HepG2 (cell line): Measurements from ENCODE around the gene SYCP2L. TPM values are rescaled to one million over a fixed set of nuclear protein-coding genes. Genes with fewer than 3 reads are reported as not detected.

Source experiments
- ATAC-seq: fragments of 200-7000 bp; cut with Tn5 transposase; 3 replicates; pipeline ENCODE4 v1.9.1; 2020; ENCODE audit warnings: mild to moderate bottlenecking, moderate library complexity
- BruUV-seq: library from RNA; stranded (reverse); fragments of 400-500 nt; replicated peaks from 2 replicates; lab custom pipeline; 2021; lab: Mats Ljungman, UMichigan
- CTCF ChIA-PET: fragments of 300-600 bp; formaldehyde crosslinking; extraction: SDS; loops from one replicate; lab custom pipeline; 2021; ENCODE audit warnings: low total read pairs, inconsistent platforms, low intra/inter-chr PET ratio; lab: Yijun Ruan, JAX
- POLR2A ChIA-PET: fragments of 350-600 bp; sonication (Branson Sonifier 250); formaldehyde crosslinking; loops from one replicate; lab custom pipeline; 2020; ENCODE audit warnings: antibody characterized with exemption, inconsistent platforms; lab: Yijun Ruan, JAX
- DNase-seq: peaks from one replicate; pipeline ENCODE4 v3.0.0-alpha.2; 2015; ENCODE audit warnings: low spot score
- FAIRE-seq: peaks from 3 replicates; lab custom pipeline; 2011; peaks lifted over from hg19 to GRCh38; lab: Jason Lieb, UNC
- H2AFZ ChIP-seq: one replicate; pipeline ENCODE4 v1.6.1; 2011; ENCODE audit warnings: low read length, inconsistent platforms
- H3K27ac ChIP-seq: fragments of 300-600 bp; 3 replicates; pipeline ENCODE4 v1.8.0; 2011; ENCODE audit warnings: mixed run types, mild to moderate bottlenecking, mixed read lengths, low read length, inconsistent platforms; ENCODE audit not compliant: insufficient read depth; ENCODE audit errors: extremely low read length
- H3K27me3 ChIP-seq, 2 experiments: fragments of 200-600 bp in 1 of 2; 2 replicates in 1 of 2; 3 replicates in 1 of 2; pipeline versions ENCODE4 v1.6.0 to v1.8.0; 2011; ENCODE audit warnings: low read length in 2 of 2, mild to moderate bottlenecking in 2 of 2, moderate library complexity in 2 of 2, inconsistent platforms in 1 of 2; ENCODE audit not compliant: insufficient read depth in 2 of 2, control insufficient read depth in 1 of 2
- H3K36me3 ChIP-seq, 2 experiments: fragments of 200-600 bp in 1 of 2; replicated peaks in 1 of 2; 2 replicates in 1 of 2; 3 replicates in 1 of 2; pipeline versions ENCODE4 v1.5.1 to v1.8.0; 2011; ENCODE audit warnings: low read length in 2 of 2, inconsistent platforms in 1 of 2; ENCODE audit not compliant: insufficient read depth in 2 of 2, control insufficient read depth in 1 of 2
- H3K4me1 ChIP-seq: 2 replicates; pipeline ENCODE4 v1.5.1; 2012; ENCODE audit warnings: low read length, inconsistent platforms; ENCODE audit not compliant: insufficient read depth
- H3K4me2 ChIP-seq: 2 replicates; pipeline ENCODE4 v1.6.0; 2011; ENCODE audit warnings: low read depth, low read length, inconsistent platforms
- H3K4me3 ChIP-seq, 3 experiments: fragments of 200-600 bp in 1 of 3; sonication (generic), shearing (Covaris generic) in 1 of 3; replicated peaks in 1 of 3; 2 replicates each; pipeline ENCODE4 v1.5.1; 2011 to 2016; ENCODE audit warnings: low read length in 3 of 3, inconsistent platforms in 2 of 3, low read depth in 2 of 3, mild to moderate bottlenecking in 2 of 3, control low read depth in 1 of 3, mixed read lengths in 1 of 3; ENCODE audit not compliant: insufficient read depth in 1 of 3
- H3K79me2 ChIP-seq: one replicate; pipeline ENCODE4 v1.6.1; 2011; ENCODE audit warnings: low read length, inconsistent platforms; ENCODE audit not compliant: insufficient read depth
- H3K9ac ChIP-seq: 2 replicates; pipeline ENCODE4 v1.6.0; 2011; ENCODE audit warnings: mild to moderate bottlenecking, low read depth, low read length, inconsistent platforms; ENCODE audit not compliant: insufficient read depth
- H3K9me3 ChIP-seq: 2 replicates; pipeline ENCODE4 v1.5.1; 2012; ENCODE audit warnings: mild to moderate bottlenecking, low read length
- H4K20me1 ChIP-seq: 2 replicates; pipeline ENCODE4 v1.6.0; 2011; ENCODE audit warnings: inconsistent platforms, mild to moderate bottlenecking, low read length, moderate library complexity; ENCODE audit not compliant: insufficient read depth
- GLMP ChIP-seq: sonication (generic); formaldehyde crosslinking; IDR thresholded peaks from 2 replicates; pipeline ENCODE4 v1.9.0; 2021; ENCODE audit warnings: missing genetic modification reagents, mild to moderate bottlenecking, borderline replicate concordance
- HDAC6 ChIP-seq: fragments of 200-600 bp; sonication (generic); IDR thresholded peaks from 2 replicates; pipeline ENCODE4 v1.7.0; 2017; ENCODE audit warnings: mild to moderate bottlenecking, antibody characterized with exemption, low read length, low read depth
- NFAT5 ChIP-seq: sonication (generic); formaldehyde crosslinking; IDR thresholded peaks from 2 replicates; pipeline ENCODE4 v1.4.0; 2020; ENCODE audit warnings: missing genetic modification reagents
- PAWR ChIP-seq: sonication (generic); formaldehyde crosslinking; IDR thresholded peaks from 2 replicates; pipeline ENCODE4 v1.4.0; 2020; ENCODE audit warnings: missing genetic modification reagents, mild to moderate bottlenecking, borderline replicate concordance
- PCBP2 ChIP-seq: fragments of 200-400 bp; formaldehyde crosslinking; optimal IDR thresholded peaks from 2 replicates; pipeline ENCODE3; 2018; ENCODE audit warnings: low read length, low read depth; ENCODE audit not compliant: poor library complexity, severe bottlenecking
- SP2 ChIP-seq: sonication (generic); formaldehyde crosslinking; IDR thresholded peaks from 2 replicates; pipeline ENCODE4 v1.5.1; 2020; ENCODE audit warnings: mild to moderate bottlenecking, missing genetic modification reagents
- STAT6 ChIP-seq: sonication (generic); formaldehyde crosslinking; IDR thresholded peaks from 2 replicates; pipeline ENCODE4 v1.4.0; 2020; ENCODE audit warnings: missing genetic modification reagents, mild to moderate bottlenecking, borderline replicate concordance
- ZFP91 ChIP-seq: sonication (generic); formaldehyde crosslinking; IDR thresholded peaks from 2 replicates; pipeline ENCODE4 v1.9.0; 2022; ENCODE audit warnings: missing genetic modification reagents, mild to moderate bottlenecking, borderline replicate concordance
- ZNF224 ChIP-seq: sonication (generic); formaldehyde crosslinking; IDR thresholded peaks from 2 replicates; pipeline ENCODE4 v1.5.0; 2020; ENCODE audit warnings: mild to moderate bottlenecking, missing genetic modification reagents
- ZNF256 ChIP-seq: sonication (generic); formaldehyde crosslinking; conservative IDR thresholded peaks from 2 replicates; pipeline ENCODE4 v1.4.0; 2020; ENCODE audit warnings: missing genetic modification reagents
- ZNF775 ChIP-seq: sonication (generic); formaldehyde crosslinking; IDR thresholded peaks from 2 replicates; pipeline ENCODE4 v1.4.0; 2020; ENCODE audit warnings: missing genetic modification reagents, mild to moderate bottlenecking, moderate library complexity, borderline replicate concordance
- in situ Hi-C: cut with HindIII; loops from 2 replicates; pipeline ENCODE4 v1.10.0; 2017; ENCODE audit warnings: low pct_unique_long_range_greater_than_20kb; ENCODE audit not compliant: extremely low pct_ligation_motif_present
- intact Hi-C: fragments of 100-400 bp; cut with micrococcal nuclease; formaldehyde crosslinking; loops from one replicate; pipeline ENCODE4 v1.10.0; 2022; ENCODE audit not compliant: unreplicated experiment
- polyA plus RNA-seq, 8 experiments: library from polyadenylated mRNA; depleted of rRNA in 3 of 8; stranded (reverse) in 7 of 8; unstranded in 1 of 8; fragments of >200 nt; fragmentation: Illumina TruSeq in 4 of 8; extraction: Trizol in 4 of 8; gene quantifications; 2 replicates each; pipeline versions ENCODE4 v1.2.1 to v1.2.3, GENCODE V29; 2011 to 2016; ENCODE audit warnings: low read depth in 4 of 8, missing spikeins in 1 of 8, mixed read lengths in 1 of 8; ENCODE audit not compliant: insufficient read depth in 1 of 8
- total RNA-seq, 5 experiments: library from RNA; depleted of rRNA; stranded (reverse); fragments of >200 nt; fragmentation: Illumina TruSeq; extraction: Trizol; gene quantifications; 2 replicates each; pipeline ENCODE4 v1.2.3, GENCODE V29; 2016; ENCODE audit warnings: low read depth in 1 of 5

The SYCP2L gene
- total and polyA plus RNA-seq, 2 of the 13 experiments (the other 11 are each of a cell fraction or from before 2014, with no cell fraction given) = 0.22 to 0.54 TPM

- Histone ChIP-seq H4K20me1 (no peaks in the 10 kb centered on the region), H3K9ac (no peak overlapping the region), H3K27me3 (peaks cover 0 to 11% of the 10 kb centered on the region in 2 experiments; a peak in 1 of 5 replicates), H3K27ac (no peak overlapping the region), H3K4me2 (no peak overlapping the region), H3K4me3 (no peak overlapping the region), H3K4me1 (peaks cover 6% of the 10 kb centered on the region), H3K36me3 (no peaks in the 10 kb centered on the region), H3K79me2 (no peaks in the 10 kb centered on the region), H2AFZ (no peak overlapping the region), H3K9me3 (no peaks in the 10 kb centered on the region)
- intact Hi-C loops (no loop called here), in situ Hi-C loops (no loop called here)
- CTCF ChIA-PET = no interaction called here
- POLR2A ChIA-PET = no interaction called here
- DNase-seq (no peak), FAIRE-seq (no peak), ATAC-seq (no peak)
- BruUV-seq = no TSS peak
- TF ChIP-seq ZNF224 (CRISPR knock-in tag) = no peak
- no peak for TF ChIP-seq SP2 (CRISPR knock-in tag)
- TF ChIP-seq ZFP91 (CRISPR knock-in tag) = no peak
- no peak for TF ChIP-seq PCBP2
- TF ChIP-seq PAWR = no peak
- TF ChIP-seq NFAT5 (CRISPR knock-in tag) = no peak
- no peak for TF ChIP-seq HDAC6
- no peak for TF ChIP-seq GLMP (CRISPR knock-in tag)
- no peak for TF ChIP-seq ZNF775 (CRISPR knock-in tag)
- no peak for TF ChIP-seq ZNF256 (CRISPR knock-in tag)
- no peak for TF ChIP-seq STAT6 (CRISPR knock-in tag)
Measured at GRCh38 chr6:10843554-10843953, 43.3 kb upstream of the SYCP2L start.
